ENCODE results near the gene AGAP5.
"Not testable (repeated sequence)": the region's sequence is repeated elsewhere in the genome, so short reads cannot be mapped to it uniquely, and the experiment has no call there.

GRCh38 chr10:73705506-73706072, 7.7 kb upstream of the AGAP5 start:
- not testable (repeated sequence) for TF ChIP-seq TAF1 (IDR thresholded peaks at IDR 0.05; ENCODE audit: borderline replicate concordance, low read depth, low read length); POLR2A (IDR thresholded peaks at IDR 0.05; ENCODE audit: low read depth, low read length); POLR2AphosphoS5 (IDR thresholded peaks at IDR 0.05; ENCODE audit: low read depth, low read length)

Measured in GM12892 (cell line).